Pancreas (tissue), 10 donors: Measurements from ENCODE around the gene CELSR2. TPM values are rescaled to one million over a fixed set of nuclear protein-coding genes. Genes with fewer than 3 reads are reported as not detected.

Experiments used
- ATAC-seq, 4 donors: fragments of 200-7000 bp; cut with Tn5 transposase; one replicate each; pipeline versions ENCODE4 v1.8.0 to v1.9.1; 2020; ENCODE audit warnings: mild to moderate bottlenecking in 4 of 4, moderate library complexity in 4 of 4
- DNase-seq, 6 donors: peaks; one replicate each; pipeline ENCODE4 v3.0.0-alpha.2; 2020
- FAIRE-seq: peaks from 2 replicates; lab custom pipeline; 2012; peaks lifted over from hg19 to GRCh38; lab: Jason Lieb, UNC
- H3K27ac ChIP-seq, 4 donors: fragments of 200-600 bp; sonication (generic); 1 replicate in 3 of 4; 2 replicates in 1 of 4; pipeline versions ENCODE4 v1.5.0 to v1.8.0; 2020
- H3K27me3 ChIP-seq, 4 donors: fragments of 200-600 bp; one replicate each; pipeline ENCODE4 v1.8.0; 2021
- H3K36me3 ChIP-seq, 3 donors: fragments of 200-600 bp; sonication (generic) in 1 of 3; one replicate each; pipeline versions ENCODE4 v1.5.0 to v1.8.0; 2020 to 2021
- H3K4me1 ChIP-seq, 3 donors: fragments of 200-600 bp; one replicate each; pipeline ENCODE4 v1.8.0; 2021
- H3K4me3 ChIP-seq, 4 donors: fragments of 200-600 bp; sonication (generic) in 2 of 4; one replicate each; pipeline versions ENCODE4 v1.5.0 to v1.8.0; 2020 to 2021
- H3K9me3 ChIP-seq, 4 donors: fragments of 200-600 bp; one replicate each; pipeline ENCODE4 v1.8.0; 2021
- WGBS, 2 donors: extraction: QIAGEN DNeasy Blood & Tissue Kit; methylation state at CpG; one replicate each; pipeline ENCODE4 v1.1.7; 2013; 5-methylcytosine and 5-hydroxymethylcytosine counted together
- intact Hi-C, 3 donors: fragments of 100-400 bp; cut with DNase I; formaldehyde crosslinking; loops; one replicate each; pipeline versions ENCODE4 v1.11.1 to v1.14.2; 2022
- polyA plus RNA-seq, 2 donors: library from polyadenylated mRNA; stranded (reverse); fragments of 200-250 nt; gene quantifications; one replicate each; pipeline ENCODE4 v1.2.3, GENCODE V29; 2013
- total RNA-seq, 6 donors: library from RNA; stranded (reverse); fragmentation: NEBNext Ultra II Directional in 4 of 6; extraction: Animal tissue kit (Norgen Biotek cat#: 25700) in 4 of 6; gene quantifications; one replicate each; pipeline versions ENCODE4 v1.2.1 to v1.2.4, GENCODE V29; 2021 to 2023
- TF ChIP-seq, protein P1 (sequence below), 4 donors: fragments of 200-600 bp; sonication (generic) in 3 of 4; IDR thresholded peaks; one replicate each; pipeline versions ENCODE4 v1.5.0 to v1.8.0; 2021; ENCODE audit warnings: antibody characterized with exemption in 4 of 4
- donor health status: healthy with polysubstance abuse.
- donor health status: DM: no; HTN: no; CAD: no; lungs with moderate emphysema.
- donor health status: DM: no; HTN: no; CAD: no.
- donor health status: control.
- donor health status: control.
- donor health status: Bipolar disorder and iron deficiency.
- donor health status: DM: yes; HTN: yes; CAD: no.
- donor health status: DM: no; HTN: no; CAD: no.
- donor health status: DM: no; HTN: no; CAD: no.
- donor health status: DM: yes; HTN: yes; CAD: no.

The CELSR2 gene
- total and polyA plus RNA-seq, 8 donors: 4.0 to 8.5 (median 5.1) TPM

DNA sequence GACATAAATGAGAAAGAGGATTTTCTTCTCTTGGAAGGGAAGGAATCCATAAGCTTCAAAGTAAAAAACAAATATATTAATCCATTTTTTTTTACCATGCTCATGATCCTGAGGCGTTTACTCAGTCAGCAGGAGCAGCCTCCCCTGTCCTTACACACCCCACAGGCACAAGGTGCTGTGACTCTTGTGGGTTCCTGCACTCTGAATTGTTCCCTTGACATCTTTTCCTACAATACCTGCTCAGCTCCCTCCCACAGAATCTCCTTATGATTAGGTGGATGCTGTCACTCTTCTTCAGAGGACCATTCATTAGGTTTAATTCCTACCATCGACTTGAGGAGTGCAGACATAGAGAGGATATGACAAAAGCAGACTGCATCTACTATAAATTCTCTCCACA lies 43.7 kb downstream of the CELSR2 start:
- H3K27ac ChIP-seq: no peak overlapping the region
- H3K36me3 ChIP-seq: no peaks in the 10 kb centered on the region
- H3K4me1 ChIP-seq: no peaks in the 10 kb centered on the region
- DNase-seq (no peak), FAIRE-seq (no peak), ATAC-seq (no peak)
- TF ChIP-seq, protein P1, sequence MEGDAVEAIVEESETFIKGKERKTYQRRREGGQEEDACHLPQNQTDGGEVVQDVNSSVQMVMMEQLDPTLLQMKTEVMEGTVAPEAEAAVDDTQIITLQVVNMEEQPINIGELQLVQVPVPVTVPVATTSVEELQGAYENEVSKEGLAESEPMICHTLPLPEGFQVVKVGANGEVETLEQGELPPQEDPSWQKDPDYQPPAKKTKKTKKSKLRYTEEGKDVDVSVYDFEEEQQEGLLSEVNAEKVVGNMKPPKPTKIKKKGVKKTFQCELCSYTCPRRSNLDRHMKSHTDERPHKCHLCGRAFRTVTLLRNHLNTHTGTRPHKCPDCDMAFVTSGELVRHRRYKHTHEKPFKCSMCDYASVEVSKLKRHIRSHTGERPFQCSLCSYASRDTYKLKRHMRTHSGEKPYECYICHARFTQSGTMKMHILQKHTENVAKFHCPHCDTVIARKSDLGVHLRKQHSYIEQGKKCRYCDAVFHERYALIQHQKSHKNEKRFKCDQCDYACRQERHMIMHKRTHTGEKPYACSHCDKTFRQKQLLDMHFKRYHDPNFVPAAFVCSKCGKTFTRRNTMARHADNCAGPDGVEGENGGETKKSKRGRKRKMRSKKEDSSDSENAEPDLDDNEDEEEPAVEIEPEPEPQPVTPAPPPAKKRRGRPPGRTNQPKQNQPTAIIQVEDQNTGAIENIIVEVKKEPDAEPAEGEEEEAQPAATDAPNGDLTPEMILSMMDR (IDR thresholded peaks at IDR 0.05): no peak
- H3K27me3 ChIP-seq: no peaks in the 10 kb centered on the region
- intact Hi-C loops: no loop called here
- no peak overlapping the region for H3K4me3 ChIP-seq
- no peaks in the 10 kb centered on the region for H3K9me3 ChIP-seq
- 44 to 71% methylated on average over 2 of the region's 2 CpGs for WGBS, 2 donors

DNA sequence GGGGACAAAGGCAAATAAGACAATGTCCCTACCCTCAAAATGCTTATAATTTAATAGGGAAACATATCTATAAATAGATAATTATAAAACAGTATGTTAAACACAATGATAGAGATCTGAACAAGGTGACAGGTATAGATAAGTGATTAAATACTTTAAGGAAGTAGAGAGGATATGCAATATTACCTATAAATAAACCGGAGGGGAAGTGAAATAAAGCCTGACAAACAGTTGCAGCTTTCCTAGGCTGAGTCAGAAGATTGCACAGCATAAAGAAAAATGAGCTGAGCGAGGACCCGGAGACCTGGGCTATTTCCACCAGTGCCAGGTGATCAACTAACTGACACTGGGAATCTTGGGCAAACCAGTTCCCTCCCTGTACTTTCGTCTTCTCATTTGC lies 45.1 kb downstream of the CELSR2 start:
- H3K27me3 ChIP-seq: no peaks in the 10 kb centered on the region
- TF ChIP-seq, protein P1 (IDR thresholded peaks at IDR 0.05): no peak
- H3K27ac ChIP-seq: no peak overlapping the region
- WGBS, 2 donors: 53 to 66% methylated on average over 4 of the region's 4 CpGs
- no peak for FAIRE-seq
- no peaks in the 10 kb centered on the region for H3K9me3 ChIP-seq
- peaks cover 0 to 2% (median 0%) of the 10 kb centered on the region in 3 donors for H3K4me1 ChIP-seq
- intact Hi-C loops: no loop called here
- no peaks in the 10 kb centered on the region for H3K36me3 ChIP-seq
- no peak for ATAC-seq
- DNase-seq: no peak
- no peak overlapping the region for H3K4me3 ChIP-seq

DNA sequence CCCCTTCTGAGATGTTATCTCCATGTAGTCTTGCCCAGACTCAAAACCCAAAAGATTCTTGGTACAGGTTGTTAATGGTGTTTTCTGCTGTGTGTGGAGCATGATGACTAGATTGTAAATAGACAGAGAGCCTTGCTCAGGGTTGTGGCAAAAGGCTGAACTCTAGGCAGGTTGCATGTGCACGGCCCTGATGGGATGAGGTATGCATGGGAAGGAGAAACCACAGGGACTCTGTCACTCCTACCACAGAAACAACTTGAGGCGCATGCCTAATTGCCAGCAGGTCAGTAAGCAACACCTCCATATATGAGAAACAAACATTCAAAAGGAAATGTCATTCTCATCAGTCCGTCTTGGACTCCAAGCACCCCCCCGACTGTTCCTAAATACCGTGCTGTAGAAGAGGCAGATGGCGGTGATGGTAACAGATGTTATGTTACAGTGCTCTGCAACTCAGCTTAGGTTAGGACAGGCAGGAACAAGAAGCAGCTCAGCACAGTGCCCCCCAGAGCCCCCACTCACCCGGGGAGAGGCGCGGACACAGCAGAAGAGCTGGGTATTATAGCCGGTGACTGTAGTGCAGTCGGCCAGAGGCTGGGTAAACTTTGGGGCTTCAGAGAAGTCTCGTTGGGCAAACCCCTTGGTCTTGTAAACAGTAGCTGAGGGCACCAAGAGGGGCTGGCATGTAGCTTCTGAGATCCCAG lies 46.5 kb downstream of the CELSR2 start:
- no peak for DNase-seq
- Histone ChIP-seq H3K27ac (no peak overlapping the region), H3K4me1 (peaks cover 0 to 3% (median 0%) of the 10 kb centered on the region in 3 donors), H3K4me3 (no peak overlapping the region), H3K27me3 (no peaks in the 10 kb centered on the region), H3K36me3 (no peaks in the 10 kb centered on the region), H3K9me3 (no peaks in the 10 kb centered on the region)
- TF ChIP-seq, protein P1 (IDR thresholded peaks at IDR 0.05): no peak
- FAIRE-seq: no peak
- intact Hi-C loops: no loop called here
- ATAC-seq: no peak
- 72 to 74% methylated on average over 12 of the region's 12 CpGs for WGBS, 2 donors

DNA sequence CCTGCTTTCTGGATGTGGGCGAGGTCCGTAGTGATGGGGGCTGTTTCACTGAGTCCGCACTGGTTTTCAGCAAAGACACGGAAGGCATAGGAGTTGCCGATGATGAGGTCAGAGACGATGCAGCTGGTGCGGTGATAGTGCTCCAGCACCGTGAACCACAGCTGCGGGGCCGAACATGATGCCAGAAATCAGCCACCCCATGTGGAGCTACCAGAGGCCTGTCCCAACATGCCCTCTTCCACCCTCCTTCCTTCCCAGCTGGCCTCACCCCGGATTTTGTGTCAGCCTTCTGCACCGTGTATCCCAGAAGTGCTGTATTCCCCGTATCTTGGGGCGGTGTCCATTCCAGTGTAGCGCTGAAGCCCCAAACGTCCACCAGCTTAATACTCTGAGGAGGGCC lies 47.4 kb downstream of the CELSR2 start:
- Histone ChIP-seq H3K27me3 (no peaks in the 10 kb centered on the region), H3K4me3 (no peak overlapping the region), H3K9me3 (no peaks in the 10 kb centered on the region), H3K27ac (no peak overlapping the region), H3K4me1 (peaks cover 0 to 3% (median 0%) of the 10 kb centered on the region in 3 donors), H3K36me3 (no peaks in the 10 kb centered on the region)
- WGBS, 2 donors: 87 to 90% methylated on average over 16 of the region's 16 CpGs
- TF ChIP-seq, protein P1 (IDR thresholded peaks at IDR 0.05): no peak
- ATAC-seq (no peak), DNase-seq (no peak), FAIRE-seq (no peak)
- intact Hi-C loops: no loop called here
